Activated naive CD8-positive, alpha-beta T cell treated with anti-CD3 and anti-CD28 coated beads for 36 hours (primary cell): ENCODE data around the gene FOSL1. TPM values are rescaled to one million over a fixed set of nuclear protein-coding genes. Genes with fewer than 3 reads are reported as not detected.

Experiments
- DNase-seq: peaks from one replicate; pipeline ENCODE4 v3.0.0; 2021
- H3K27ac Mint-ChIP-seq: one replicate; pipeline ENCODE4 v1.8.0; 2022; ENCODE audit warnings: mild to moderate bottlenecking, moderate library complexity, mixed read lengths
- H3K27me3 Mint-ChIP-seq: one replicate; pipeline ENCODE4 v1.8.0; 2022; ENCODE audit warnings: mild to moderate bottlenecking, mixed read lengths
- H3K36me3 Mint-ChIP-seq: one replicate; pipeline ENCODE4 v1.8.0; 2021; ENCODE audit warnings: mild to moderate bottlenecking, mixed read lengths
- H3K4me1 Mint-ChIP-seq: one replicate; pipeline ENCODE4 v1.8.0; 2021; ENCODE audit warnings: mixed read lengths
- H3K4me3 Mint-ChIP-seq: one replicate; pipeline ENCODE4 v1.8.0; 2022; ENCODE audit warnings: mild to moderate bottlenecking, moderate library complexity, mixed read lengths
- H3K9me3 Mint-ChIP-seq: one replicate; pipeline ENCODE4 v1.8.0; 2022; ENCODE audit warnings: mixed read lengths
- total RNA-seq, 2 experiments: library from RNA; stranded (reverse); gene quantifications; one replicate each; pipeline ENCODE4 v1.2.3, GENCODE V29; 2021

FOSL1 gene
- total RNA-seq, 2 experiments from 2014 or later: 15.8 to 16.0 TPM

- DNase-seq: no peak
- no peak overlapping the region for H3K27ac Mint-ChIP-seq
- no peaks in the 10 kb centered on the region for H3K27me3 Mint-ChIP-seq
- H3K9me3 Mint-ChIP-seq: no peaks in the 10 kb centered on the region
- H3K4me3 Mint-ChIP-seq: no peak overlapping the region
- H3K36me3 Mint-ChIP-seq: peaks cover 30% of the 10 kb centered on the region
- peaks cover 65% of the 10 kb centered on the region for H3K4me1 Mint-ChIP-seq
These were observed 17.0 kb downstream of the FOSL1 start for GRCh38 chr11:65883058-65883761.

DNA sequence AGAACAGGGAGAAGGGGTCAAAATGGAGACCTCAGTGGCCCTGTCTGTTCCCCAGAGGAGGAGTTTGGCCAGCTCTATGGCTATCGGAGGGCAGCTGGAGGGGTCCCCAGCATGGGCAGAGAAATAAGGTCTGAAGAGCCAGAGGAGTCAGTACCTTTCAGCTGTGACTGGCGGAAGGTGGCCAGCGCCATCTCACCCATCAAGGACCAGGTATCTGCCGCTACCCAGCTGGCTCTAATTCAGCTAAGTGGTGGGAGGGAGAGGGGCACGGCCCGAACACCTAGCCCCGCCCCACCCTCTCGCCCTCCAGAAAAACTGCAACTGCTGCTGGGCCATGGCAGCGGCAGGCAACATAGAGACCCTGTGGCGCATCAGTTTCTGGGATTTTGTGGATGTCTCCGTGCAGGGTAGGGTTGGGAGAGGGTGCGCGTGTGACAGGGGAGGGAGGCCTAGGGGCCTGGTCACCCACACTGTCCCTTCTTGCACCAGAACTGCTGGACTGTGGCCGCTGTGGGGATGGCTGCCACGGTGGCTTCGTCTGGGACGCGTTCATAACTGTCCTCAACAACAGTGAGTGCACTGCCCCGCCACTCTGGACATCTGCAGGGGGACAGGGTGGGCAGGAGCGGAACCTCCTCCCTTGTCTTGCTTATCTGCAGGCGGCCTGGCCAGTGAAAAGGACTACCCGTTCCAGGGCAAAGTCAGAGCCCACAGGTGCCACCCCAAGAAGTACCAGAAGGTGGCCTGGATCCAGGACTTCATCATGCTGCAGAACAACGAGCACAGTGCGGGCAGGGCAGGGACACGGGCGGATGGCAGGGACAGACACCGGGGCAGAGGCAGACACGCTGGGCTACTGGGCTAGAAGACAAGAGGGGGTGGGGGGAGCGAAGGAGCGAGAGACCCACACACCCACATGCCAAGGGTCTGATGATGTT is 17.8 kb downstream of the FOSL1 start:
- H3K9me3 Mint-ChIP-seq: no peaks in the 10 kb centered on the region
- H3K36me3 Mint-ChIP-seq: peaks cover 27% of the 10 kb centered on the region
- H3K27me3 Mint-ChIP-seq: no peaks in the 10 kb centered on the region
- no peak overlapping the region for H3K27ac Mint-ChIP-seq
- no peak overlapping the region for H3K4me3 Mint-ChIP-seq
- DNase-seq: no peak
- H3K4me1 Mint-ChIP-seq: peaks cover 66% of the 10 kb centered on the region

DNA sequence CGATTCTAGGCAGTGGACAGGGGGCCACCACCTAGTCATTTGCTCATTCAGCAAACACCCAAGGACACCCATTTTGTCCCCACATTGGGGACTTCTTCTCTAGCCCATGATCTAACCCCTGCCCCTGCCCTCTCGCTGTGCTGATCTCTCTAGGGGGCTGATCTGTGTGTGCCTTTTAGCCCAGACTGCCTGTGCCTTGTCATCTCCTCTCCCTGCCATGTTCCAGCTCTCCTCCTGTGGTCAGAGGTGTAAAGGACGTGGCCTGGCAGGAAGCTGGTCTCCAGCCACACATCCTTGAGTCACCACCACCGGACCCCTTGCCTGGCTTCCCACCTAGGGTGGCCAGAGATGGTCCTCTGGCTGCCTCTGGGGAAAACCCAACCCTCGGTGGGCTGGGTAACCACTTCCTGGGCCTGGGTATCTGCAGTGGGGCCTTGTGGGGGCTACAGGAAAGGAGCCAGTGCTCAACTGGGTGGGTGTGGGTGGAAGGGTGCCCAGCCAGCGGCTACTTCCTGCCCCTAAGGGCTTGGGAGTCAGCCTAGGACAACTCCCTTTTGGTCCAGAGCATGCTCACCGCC is 19.3 kb downstream of the FOSL1 start:
- peak overlapping the region; percentile 86 for H3K27ac Mint-ChIP-seq

GRCh38 chr11:65880027-65880426 is 20.2 kb downstream of the FOSL1 start:
- Mint-ChIP-seq H3K9me3 (no peaks in the 10 kb centered on the region), H3K27me3 (no peaks in the 10 kb centered on the region), H3K4me3 (peak overlapping the region; percentile 75), H3K4me1 (peaks cover 54% of the 10 kb centered on the region), H3K36me3 (peaks cover 21% of the 10 kb centered on the region), H3K27ac (peak overlapping the region; percentile 86)
- no peak for DNase-seq

More for the DNA sequence above, 19.3 kb downstream of the FOSL1 start:
- Mint-ChIP-seq H3K9me3 (no peaks in the 10 kb centered on the region), H3K4me1 (peaks cover 60% of the 10 kb centered on the region), H3K27me3 (no peaks in the 10 kb centered on the region), H3K36me3 (peaks cover 21% of the 10 kb centered on the region), H3K4me3 (peak overlapping the region; percentile 75)
- no peak for DNase-seq

GRCh38 chr11:65879617-65880016 is 20.6 kb downstream of the FOSL1 start, which contains the start of gene CTSW:
Gene CTSW, plus strand, starts transcription at chr11:65879837. Its CDS starts 18 bp downstream, at chr11:65879855.
- Mint-ChIP-seq H3K27ac (peak within 1 kb of the TSS; percentile 86), H3K4me1 (peaks cover 53% of the 10 kb centered on the region), H3K4me3 (peak within 1 kb of the TSS; percentile 75), H3K27me3 (no peaks in the 10 kb centered on the region), H3K9me3 (no peaks in the 10 kb centered on the region), H3K36me3 (peaks cover 21% of the 10 kb centered on the region)
- peak; percentile 47 for DNase-seq

DNA sequence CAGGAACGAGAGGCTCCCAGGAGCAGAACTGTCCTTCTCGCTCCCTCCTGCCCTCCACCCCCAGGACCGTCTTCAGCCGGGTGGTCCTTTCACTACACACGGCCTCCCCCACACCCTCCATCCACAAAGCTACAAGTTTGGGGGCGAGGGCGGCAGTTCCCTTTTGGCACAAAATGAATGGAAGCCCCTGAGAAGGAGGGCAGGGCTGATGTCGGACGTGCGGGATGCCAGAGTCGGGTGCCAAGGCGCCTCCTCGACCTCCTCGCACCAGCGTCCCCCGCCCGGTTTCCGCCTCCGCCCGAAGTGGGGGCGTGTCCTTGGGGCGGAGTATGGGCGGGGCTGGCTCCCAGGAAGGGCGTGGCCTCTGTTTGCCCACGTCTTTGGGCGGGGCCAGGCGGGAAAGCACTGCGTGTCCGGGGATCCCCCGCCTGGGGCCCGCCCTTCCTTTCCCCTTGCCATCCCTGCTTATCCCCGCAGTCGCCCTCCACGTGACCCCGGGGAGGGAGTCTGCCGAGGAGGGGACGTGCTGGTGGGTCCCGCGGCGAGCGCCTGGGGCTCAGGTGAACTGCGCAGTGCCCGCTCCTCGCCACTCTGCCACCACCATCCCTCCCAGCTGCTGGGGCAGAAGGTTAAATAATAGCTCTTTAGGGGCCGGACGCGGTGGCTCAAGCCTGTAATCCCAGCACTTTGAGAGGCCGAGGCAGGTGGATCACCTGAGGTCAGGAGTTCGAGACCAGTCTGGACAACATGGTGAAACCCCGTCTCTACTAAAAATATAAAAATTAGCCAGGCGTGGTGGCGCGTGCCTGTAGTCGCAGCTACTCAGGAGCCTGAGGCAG is 26.7 kb downstream of the FOSL1 start:
- Mint-ChIP-seq H3K36me3 (no peaks in the 10 kb centered on the region), H3K4me1 (peaks cover 30% of the 10 kb centered on the region), H3K27ac (peak overlapping the region; percentile 85), H3K27me3 (no peaks in the 10 kb centered on the region), H3K4me3 (peak overlapping the region; percentile 95), H3K9me3 (no peaks in the 10 kb centered on the region)
- DNase-seq: peak; percentile 97

GRCh38 chr11:65872586-65873317 is 27.4 kb downstream of the FOSL1 start, which contains the start of gene EFEMP2:
Gene EFEMP2, minus strand, starts transcription at chr11:65872800. Its CDS starts 446 bp downstream, at chr11:65872354.
- H3K36me3 Mint-ChIP-seq: peaks cover under 1% of the 10 kb centered on the region
- no peak for DNase-seq
- no peaks in the 10 kb centered on the region for H3K9me3 Mint-ChIP-seq
- H3K4me1 Mint-ChIP-seq: peaks cover 28% of the 10 kb centered on the region
- peak within 1 kb of the TSS; percentile 95 for H3K4me3 Mint-ChIP-seq
- peak within 1 kb of the TSS; percentile 85 for H3K27ac Mint-ChIP-seq
- no peaks in the 10 kb centered on the region for H3K27me3 Mint-ChIP-seq

DNA sequence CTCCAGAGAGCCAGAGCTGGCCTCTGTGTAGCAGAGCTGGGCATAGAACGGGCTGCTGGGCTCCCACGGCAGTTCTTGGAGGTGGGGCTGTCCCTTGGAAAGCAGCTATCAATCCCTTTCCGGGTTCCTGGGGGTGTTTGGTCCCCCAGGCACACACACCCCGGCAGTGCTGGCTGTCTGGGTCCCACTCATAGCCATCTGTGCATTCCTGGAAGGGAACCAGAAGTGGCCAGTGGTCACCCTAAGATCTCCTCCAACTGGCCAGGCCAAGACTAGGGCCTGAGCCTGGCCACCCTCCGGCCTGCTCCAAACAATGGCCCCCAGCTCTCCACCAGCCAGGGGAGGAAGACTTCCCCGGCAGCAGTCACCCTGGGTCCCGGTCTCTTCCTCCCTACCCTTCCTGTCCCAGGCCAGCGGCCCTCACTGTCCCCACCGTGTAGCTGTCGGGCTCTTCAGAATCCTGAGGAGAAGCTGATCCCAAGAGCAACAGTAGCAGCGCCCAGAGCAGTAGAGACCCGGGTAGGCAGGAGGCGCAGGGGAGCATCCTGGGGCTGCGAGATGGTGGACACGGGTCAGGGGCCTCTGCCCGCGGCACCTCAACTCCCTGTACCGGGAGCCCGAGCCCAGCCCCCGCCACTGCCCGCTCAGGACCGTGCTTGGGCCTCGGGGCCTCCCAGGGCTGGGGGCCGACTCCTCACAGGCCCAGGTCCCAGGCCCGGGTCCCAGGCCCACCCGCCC is 28.2 kb downstream of the FOSL1 start:
- Mint-ChIP-seq H3K4me1 (peaks cover 23% of the 10 kb centered on the region), H3K4me3 (peak overlapping the region; percentile 45), H3K36me3 (peaks cover 8% of the 10 kb centered on the region), H3K27me3 (no peaks in the 10 kb centered on the region), H3K9me3 (no peaks in the 10 kb centered on the region), H3K27ac (no peak overlapping the region)
- no peak for DNase-seq

GRCh38 chr11:65870706-65871681 is 29.2 kb downstream of the FOSL1 start:
- no peaks in the 10 kb centered on the region for H3K27me3 Mint-ChIP-seq
- H3K27ac Mint-ChIP-seq: no peak overlapping the region
- H3K9me3 Mint-ChIP-seq: no peaks in the 10 kb centered on the region
- H3K4me3 Mint-ChIP-seq: no peak overlapping the region
- no peak for DNase-seq
- peaks cover 8% of the 10 kb centered on the region for H3K36me3 Mint-ChIP-seq
- peaks cover 21% of the 10 kb centered on the region for H3K4me1 Mint-ChIP-seq

GRCh38 chr11:65870307-65870658 is 29.9 kb downstream of the FOSL1 start:
- H3K27me3 Mint-ChIP-seq: no peaks in the 10 kb centered on the region
- peaks cover 21% of the 10 kb centered on the region for H3K4me1 Mint-ChIP-seq
- H3K36me3 Mint-ChIP-seq: peaks cover 9% of the 10 kb centered on the region
- H3K4me3 Mint-ChIP-seq: no peak overlapping the region
- no peak for DNase-seq
- no peak overlapping the region for H3K27ac Mint-ChIP-seq
- H3K9me3 Mint-ChIP-seq: no peaks in the 10 kb centered on the region

GRCh38 chr11:65869643-65870306 is 30.4 kb downstream of the FOSL1 start:
- H3K27me3 Mint-ChIP-seq: no peaks in the 10 kb centered on the region
- no peak overlapping the region for H3K27ac Mint-ChIP-seq
- H3K9me3 Mint-ChIP-seq: no peaks in the 10 kb centered on the region
- no peak for DNase-seq
- peaks cover 12% of the 10 kb centered on the region for H3K36me3 Mint-ChIP-seq
- H3K4me1 Mint-ChIP-seq: peaks cover 21% of the 10 kb centered on the region
- H3K4me3 Mint-ChIP-seq: no peak overlapping the region

- Mint-ChIP-seq H3K36me3 (peaks cover 12% of the 10 kb centered on the region), H3K4me3 (no peak overlapping the region), H3K9me3 (no peaks in the 10 kb centered on the region), H3K4me1 (peaks cover 21% of the 10 kb centered on the region), H3K27ac (no peak overlapping the region), H3K27me3 (no peaks in the 10 kb centered on the region)
- no peak for DNase-seq
These were observed 31.3 kb downstream of the FOSL1 start for GRCh38 chr11:65868907-65869306.
